Right cardiac atrium (tissue), 5 donors: ENCODE measurements around the gene SIX2. TPM values are rescaled to one million over a fixed set of nuclear protein-coding genes. Genes with fewer than 3 reads are reported as not detected.

Experiments used
- ATAC-seq, 2 donors: fragments of 200-7000 bp; cut with Tn5 transposase; one replicate each; pipeline versions ENCODE4 v1.8.0 to v1.9.1; 2020; ENCODE audit warnings: moderate library complexity in 2 of 2, mild to moderate bottlenecking in 1 of 2
- DNase-seq, 3 donors: peaks; one replicate each; pipeline ENCODE4 v3.0.0-alpha.2; 2020
- H3K27ac ChIP-seq: one replicate; pipeline ENCODE4 v1.5.1; 2013; ENCODE audit warnings: mild to moderate bottlenecking, low read length, control low read depth, moderate library complexity
- H3K27me3 ChIP-seq: one replicate; pipeline ENCODE4 v1.6.1; 2013; ENCODE audit not compliant: control insufficient read depth, insufficient read depth
- H3K4me1 ChIP-seq: one replicate; pipeline ENCODE4 v1.6.1; 2013; ENCODE audit warnings: low read length; ENCODE audit not compliant: control insufficient read depth, insufficient read depth
- H3K4me3 ChIP-seq: one replicate; pipeline ENCODE4 v1.5.1; 2013; ENCODE audit warnings: low read length, control low read depth
- H3K9me3 ChIP-seq: one replicate; pipeline ENCODE4 v1.6.1; 2013; ENCODE audit warnings: low read length; ENCODE audit not compliant: control insufficient read depth
- WGBS: extraction: QIAGEN DNeasy Blood & Tissue Kit; methylation state at CpG from one replicate; pipeline ENCODE4 v1.1.7; 2013; 5-methylcytosine and 5-hydroxymethylcytosine counted together
- intact Hi-C, 4 donors: fragments of 100-400 bp; cut with DNase I; formaldehyde crosslinking; loops; one replicate each; pipeline versions ENCODE4 v1.11.0 to v1.14.0; 2022 to 2023
- long read RNA-seq, 4 donors: library from polyadenylated mRNA; unstranded; transcript quantifications; one replicate each; pipeline ENCODE4 v2.0.0, GENCODE V29; 2020 to 2021
- polyA plus RNA-seq: library from polyadenylated mRNA; stranded (reverse); fragments of 200-250 nt; gene quantifications from one replicate; pipeline ENCODE4 v1.2.3, GENCODE V29; 2013
- total RNA-seq, 4 donors: library from RNA; stranded (reverse); fragmentation: NEBNext Ultra II Directional; extraction: Animal tissue kit (Norgen Biotek cat#: 25700); gene quantifications; one replicate each; pipeline ENCODE4 v1.2.1, GENCODE V29; 2021
- donor health status: healthy with polysubstance abuse.
- donor health status: DM: no; HTN: yes; CAD: no.
- donor health status: DM: no; HTN: no; CAD: no.
- donor health status: DM: no; HTN: yes; CAD: no; lungs with severe emphysema.
- donor health status: DM: yes; HTN: yes; CAD: no.

SIX2 gene
- under 1 TPM; 0.31 to 0.65 (median 0.48) TPM for total RNA-seq
- 0.77 TPM for polyA plus RNA-seq
- long read RNA-seq, donor 1, partial matches to known transcripts: 0 of 2 reads
- long read RNA-seq, donor 1, other reads (novel, unspliced or antisense): 1 of 2 reads
- long read RNA-seq, donor 2: 0 reads
- long read RNA-seq, donor 3: 0 reads
- long read RNA-seq, donor 4: 0 reads

DNA sequence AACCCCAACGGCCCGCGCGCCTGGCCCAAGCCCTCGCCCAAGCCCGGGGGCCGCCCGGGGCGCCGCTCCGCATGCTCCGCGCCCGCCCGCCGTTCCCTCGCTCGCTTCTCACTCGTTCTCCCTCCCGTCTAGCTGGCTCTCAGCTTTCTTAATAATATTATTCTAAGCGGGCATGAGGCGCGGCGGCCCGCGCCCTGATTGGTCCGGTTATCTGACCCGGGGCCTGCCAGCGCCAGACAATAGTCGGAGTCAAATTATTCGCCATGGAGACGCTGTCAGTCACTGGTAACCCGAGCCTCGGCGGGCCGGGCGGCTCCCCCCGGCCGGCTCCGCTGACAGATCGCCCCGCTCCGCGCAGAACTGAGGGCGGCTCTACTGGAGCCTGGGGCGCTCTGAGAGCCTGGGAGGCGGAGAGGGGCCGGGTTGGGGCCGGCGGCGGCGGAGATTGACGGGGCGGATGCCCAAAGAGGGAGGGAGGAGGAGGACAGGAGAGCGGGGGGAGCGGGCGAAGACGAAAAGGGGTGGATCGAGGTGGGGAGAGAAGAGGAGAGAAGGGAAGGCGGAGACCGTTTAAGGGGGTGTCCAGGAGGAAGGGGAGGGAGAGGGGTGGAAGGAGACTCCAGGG lies at the start of gene SIX2:
TSS of gene SIX2 (minus strand) at position 150 of the 625 bp plus-strand sequence. CDS start 342 bp downstream, outside the sequence.
- Histone ChIP-seq H3K27ac (peak within 1 kb of the TSS; percentile 28), H3K27me3 (no peaks in the 10 kb centered on the region), H3K4me3 (peak within 1 kb of the TSS; percentile 25), H3K9me3 (no peaks in the 10 kb centered on the region), H3K4me1 (peaks cover 9% of the 10 kb centered on the region)
- DNase-seq (peak; percentile 92 to 97 (median 96)), ATAC-seq (peak; percentile 94)
- under 1% methylated on average over 61 of the region's 61 CpGs for WGBS
- intact Hi-C loops: no loop called here

DNA sequence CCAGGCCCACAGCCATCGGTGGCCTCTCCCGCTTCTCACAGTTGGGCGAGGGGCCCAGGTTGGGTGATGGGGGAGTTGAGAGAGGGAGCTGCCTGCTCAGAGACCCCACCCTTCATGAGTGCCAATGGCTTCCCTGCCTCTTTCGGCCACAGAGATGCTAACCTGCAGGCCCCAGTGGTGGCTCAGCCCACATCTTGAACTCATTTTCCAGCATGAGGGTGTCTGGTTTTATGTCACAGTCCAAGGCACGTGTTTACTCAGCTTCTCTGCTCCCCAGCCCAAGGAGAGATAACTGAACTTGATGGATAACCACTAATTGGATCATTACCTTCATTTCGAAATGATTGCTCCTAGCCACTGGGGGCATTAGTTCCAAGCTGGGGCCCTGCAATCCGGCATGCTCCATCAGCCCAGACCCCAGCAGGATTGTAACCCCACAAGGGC lies 45.9 kb upstream of the SIX2 start:
- no peak for ATAC-seq
- no peak overlapping the region for H3K4me3 ChIP-seq
- H3K9me3 ChIP-seq: no peaks in the 10 kb centered on the region
- H3K27ac ChIP-seq: no peak overlapping the region
- no peaks in the 10 kb centered on the region for H3K27me3 ChIP-seq
- intact Hi-C loops: no loop called here
- no peak for DNase-seq
- WGBS: 67% methylated on average over 7 of the region's 7 CpGs
- no peaks in the 10 kb centered on the region for H3K4me1 ChIP-seq

- Histone ChIP-seq H3K27ac (no peak overlapping the region), H3K4me3 (no peak overlapping the region), H3K9me3 (no peaks in the 10 kb centered on the region), H3K4me1 (no peaks in the 10 kb centered on the region), H3K27me3 (no peaks in the 10 kb centered on the region)
- ATAC-seq: no peak
- WGBS: 73% methylated on average over 8 of the region's 8 CpGs
- no peak for DNase-seq
- intact Hi-C loops: no loop called here
Measured at GRCh38 chr2:45053966-45054365, 44.7 kb upstream of the SIX2 start.

- Histone ChIP-seq H3K4me1 (no peaks in the 10 kb centered on the region), H3K27me3 (no peaks in the 10 kb centered on the region), H3K4me3 (no peak overlapping the region), H3K9me3 (no peaks in the 10 kb centered on the region), H3K27ac (no peak overlapping the region)
- WGBS: 88% methylated on average over 5 of the region's 5 CpGs
- intact Hi-C loops: no loop called here
- DNase-seq (no peak), ATAC-seq (no peak)
Measured at GRCh38 chr2:45052388-45052928, 43.2 kb upstream of the SIX2 start.

GRCh38 chr2:45049569-45050336 lies 40.5 kb upstream of the SIX2 start:
- Histone ChIP-seq H3K4me3 (no peak overlapping the region), H3K27ac (no peak overlapping the region), H3K9me3 (no peaks in the 10 kb centered on the region), H3K27me3 (no peaks in the 10 kb centered on the region), H3K4me1 (no peaks in the 10 kb centered on the region)
- WGBS: 80% methylated on average over 19 of the region's 19 CpGs
- intact Hi-C loops: no loop called here
- no peak for ATAC-seq
- DNase-seq: no peak

- no peaks in the 10 kb centered on the region for H3K27me3 ChIP-seq
- no peak overlapping the region for H3K4me3 ChIP-seq
- H3K9me3 ChIP-seq: no peaks in the 10 kb centered on the region
- WGBS: 65% methylated on average over 4 of the region's 4 CpGs
- DNase-seq (no peak), ATAC-seq (no peak)
- no peak overlapping the region for H3K27ac ChIP-seq
- intact Hi-C loops: no loop called here
- no peaks in the 10 kb centered on the region for H3K4me1 ChIP-seq
Measured at GRCh38 chr2:45047301-45047700, 38.0 kb upstream of the SIX2 start.

DNA sequence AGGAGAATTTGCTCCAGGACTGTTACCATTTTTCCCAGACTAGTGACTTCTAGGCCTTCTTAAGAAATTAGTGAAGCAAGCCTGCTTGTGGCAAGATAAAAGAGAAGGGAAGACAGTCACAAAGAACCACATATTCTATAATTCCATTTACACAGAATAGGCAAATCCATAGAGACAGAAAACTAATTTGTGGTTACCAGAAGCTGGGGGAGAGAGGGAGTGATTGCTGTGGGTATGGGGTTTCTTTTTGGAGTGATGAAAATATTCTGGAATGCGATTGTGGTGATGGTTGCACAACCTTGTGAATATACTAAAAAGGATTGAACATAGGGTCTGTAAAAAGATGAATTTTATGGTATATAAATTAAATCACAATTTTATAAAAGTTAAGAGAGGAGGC lies 37.5 kb upstream of the SIX2 start:
- WGBS: 99% methylated on average over 1 of the region's 1 CpG
- intact Hi-C loops: no loop called here
- Histone ChIP-seq H3K27ac (no peak overlapping the region), H3K4me1 (no peaks in the 10 kb centered on the region), H3K4me3 (no peak overlapping the region), H3K9me3 (no peaks in the 10 kb centered on the region), H3K27me3 (no peaks in the 10 kb centered on the region)
- DNase-seq: no peak
- no peak for ATAC-seq

DNA sequence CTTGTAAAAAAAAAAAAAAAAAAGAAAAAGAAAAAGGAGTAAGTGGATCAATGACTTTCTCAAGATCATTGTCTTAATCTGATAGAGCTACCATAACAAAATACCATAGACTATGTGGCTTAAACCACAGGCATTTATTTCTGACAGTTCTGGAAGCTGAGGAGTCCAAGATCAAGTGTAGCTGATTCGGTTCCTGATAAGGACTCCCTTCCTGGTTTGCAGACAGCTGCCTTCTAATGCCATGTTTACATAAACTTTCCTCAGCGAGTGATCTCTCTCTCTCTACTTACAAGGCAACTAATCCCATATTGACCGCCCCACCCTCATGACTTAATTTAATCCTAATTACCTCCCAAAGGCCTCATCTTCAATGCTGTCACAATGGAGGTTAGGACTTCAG lies 36.5 kb upstream of the SIX2 start:
- H3K27ac ChIP-seq: no peak overlapping the region
- H3K27me3 ChIP-seq: no peaks in the 10 kb centered on the region
- WGBS: 76% methylated on average over 3 of the region's 3 CpGs
- no peaks in the 10 kb centered on the region for H3K4me1 ChIP-seq
- no peak overlapping the region for H3K4me3 ChIP-seq
- no peaks in the 10 kb centered on the region for H3K9me3 ChIP-seq
- ATAC-seq (no peak), DNase-seq (no peak)
- intact Hi-C loops: no loop called here

- no peak overlapping the region for H3K27ac ChIP-seq
- H3K27me3 ChIP-seq: no peaks in the 10 kb centered on the region
- intact Hi-C loops: no loop called here
- 93% methylated on average over 2 of the region's 2 CpGs for WGBS
- H3K4me1 ChIP-seq: no peaks in the 10 kb centered on the region
- H3K4me3 ChIP-seq: no peak overlapping the region
- no peaks in the 10 kb centered on the region for H3K9me3 ChIP-seq
- DNase-seq: no peak
- ATAC-seq: no peak
Measured at GRCh38 chr2:45044916-45045315, 35.7 kb upstream of the SIX2 start.

DNA sequence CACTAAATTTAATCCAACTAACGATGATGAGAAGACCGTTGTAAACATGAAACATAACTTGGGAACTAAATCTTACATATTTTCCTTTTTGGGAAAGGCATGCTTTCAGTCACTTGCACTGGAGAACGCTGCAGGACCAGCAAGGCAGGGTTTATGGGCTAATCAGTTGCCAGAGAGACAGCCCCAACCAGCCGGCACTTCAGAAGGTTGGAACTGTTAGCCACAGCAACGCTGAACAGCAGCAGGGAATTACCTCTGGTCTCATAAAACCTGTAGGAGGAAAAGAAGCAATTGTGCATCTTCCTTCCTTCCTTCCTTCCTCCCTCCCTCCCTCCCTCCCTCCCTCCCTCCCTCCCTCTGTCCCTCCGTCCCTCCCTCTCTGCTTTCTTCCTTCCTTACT lies 33.9 kb upstream of the SIX2 start:
- 52% methylated on average over 5 of the region's 6 CpGs for WGBS

DNA sequence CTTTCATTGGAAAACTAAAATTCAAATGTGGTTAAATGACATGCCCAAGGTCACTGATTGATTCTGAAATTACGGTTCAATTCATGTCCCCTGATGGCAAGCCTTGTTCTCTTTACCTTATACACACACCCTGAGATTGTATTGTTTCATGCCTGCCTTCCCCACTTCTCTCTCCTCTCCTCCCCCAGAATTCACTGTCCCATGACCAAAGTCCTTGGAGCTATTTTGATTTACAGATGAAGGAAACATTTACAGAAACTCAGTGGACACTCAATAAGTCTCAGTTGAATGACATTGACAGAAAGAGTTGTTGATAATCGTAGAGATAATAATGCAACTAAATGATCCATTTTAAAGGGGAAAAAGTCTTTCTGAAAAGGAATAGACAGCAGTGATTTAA lies 33.1 kb upstream of the SIX2 start:
- no peak overlapping the region for H3K4me3 ChIP-seq
- 83% methylated on average over 2 of the region's 2 CpGs for WGBS
- no peaks in the 10 kb centered on the region for H3K9me3 ChIP-seq
- H3K27ac ChIP-seq: no peak overlapping the region
- intact Hi-C loops: no loop called here
- no peaks in the 10 kb centered on the region for H3K4me1 ChIP-seq
- no peaks in the 10 kb centered on the region for H3K27me3 ChIP-seq
- no peak for DNase-seq
- ATAC-seq: no peak

More for the DNA sequence above, 33.9 kb upstream of the SIX2 start:
- intact Hi-C loops: no loop called here
- Histone ChIP-seq H3K9me3 (no peaks in the 10 kb centered on the region), H3K4me1 (no peaks in the 10 kb centered on the region), H3K27me3 (no peaks in the 10 kb centered on the region), H3K27ac (no peak overlapping the region), H3K4me3 (no peak overlapping the region)
- DNase-seq (no peak), ATAC-seq (no peak)
